Activated naive CD4-positive, alpha-beta T cell treated with anti-CD3 and anti-CD28 coated beads, Interleukin-2, amount 10 ng/mL, durations not matched to agents 7 days and 5 days (primary cell): Measurements from ENCODE around the gene DAO.
A peak's percentile ranks its signal among the peaks of the same experiment; 100 is the strongest.

Experiments used
- CTCF ChIA-PET: fragments of 350-600 bp; sonication (Branson Sonifier 250); formaldehyde crosslinking; loops from one replicate; lab custom pipeline; 2021; ENCODE audit warnings: antibody characterized with exemption; lab: Charles Lee
- DNase-seq: peaks from one replicate; pipeline ENCODE4 v3.0.0-alpha.2; 2020
- H3K27ac Mint-ChIP-seq: one replicate; pipeline ENCODE4 v1.8.0; 2021; ENCODE audit warnings: mild to moderate bottlenecking, moderate library complexity, mixed read lengths
- H3K27me3 Mint-ChIP-seq: one replicate; pipeline ENCODE4 v1.8.0; 2021; ENCODE audit warnings: mild to moderate bottlenecking, mixed read lengths
- H3K36me3 Mint-ChIP-seq: one replicate; pipeline ENCODE4 v1.8.0; 2021; ENCODE audit warnings: mixed read lengths
- H3K4me1 Mint-ChIP-seq: one replicate; pipeline ENCODE4 v1.8.0; 2021; ENCODE audit warnings: mixed read lengths
- H3K4me3 Mint-ChIP-seq: one replicate; pipeline ENCODE4 v1.8.0; 2021; ENCODE audit warnings: mild to moderate bottlenecking, moderate library complexity, mixed read lengths
- H3K9me3 Mint-ChIP-seq: one replicate; pipeline ENCODE4 v1.8.0; 2021; ENCODE audit warnings: mixed read lengths

Gene DAO

GRCh38 chr12:108875280-108875679 is 4.6 kb upstream of the DAO start:
- H3K4me3 Mint-ChIP-seq: no peak overlapping the region
- CTCF ChIA-PET: no interaction called here
- peaks cover 2% of the 10 kb centered on the region for H3K9me3 Mint-ChIP-seq
- no peak for DNase-seq
- no peak overlapping the region for H3K27ac Mint-ChIP-seq
- peaks cover 20% of the 10 kb centered on the region for H3K27me3 Mint-ChIP-seq
- H3K36me3 Mint-ChIP-seq: no peaks in the 10 kb centered on the region
- H3K4me1 Mint-ChIP-seq: peaks cover 13% of the 10 kb centered on the region

GRCh38 chr12:108875682-108876361 is 4.1 kb upstream of the DAO start:
- Mint-ChIP-seq H3K27me3 (peaks cover 20% of the 10 kb centered on the region), H3K4me3 (no peak overlapping the region), H3K9me3 (peaks cover 2% of the 10 kb centered on the region), H3K4me1 (peaks cover 13% of the 10 kb centered on the region), H3K27ac (no peak overlapping the region), H3K36me3 (no peaks in the 10 kb centered on the region)
- CTCF ChIA-PET: no interaction called here
- DNase-seq: no peak

GRCh38 chr12:108876550-108876949 is 3.3 kb upstream of the DAO start:
- Mint-ChIP-seq H3K4me3 (no peak overlapping the region), H3K36me3 (no peaks in the 10 kb centered on the region), H3K4me1 (peaks cover 10% of the 10 kb centered on the region), H3K27me3 (peaks cover 20% of the 10 kb centered on the region), H3K27ac (no peak overlapping the region), H3K9me3 (peaks cover 2% of the 10 kb centered on the region)
- CTCF ChIA-PET: no interaction called here
- no peak for DNase-seq

DNA sequence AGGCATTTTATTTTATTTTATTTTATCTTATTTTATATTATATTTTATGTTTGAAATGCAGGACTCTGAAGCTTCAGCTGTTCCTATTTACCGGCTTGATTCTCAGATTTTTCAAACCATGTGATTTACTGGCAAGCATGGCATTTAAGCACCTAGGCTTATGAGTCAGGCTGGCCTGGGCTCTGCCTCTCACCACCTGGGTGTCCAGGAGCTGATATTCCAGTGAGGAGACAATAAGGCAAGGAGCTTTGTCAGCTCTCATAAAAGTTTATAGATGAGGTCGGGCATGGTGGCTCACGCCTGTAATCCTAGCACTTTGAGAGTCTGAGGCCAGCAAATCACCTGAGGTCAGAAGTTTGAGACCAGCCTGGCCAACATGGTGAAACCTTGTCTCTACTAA is 2.1 kb downstream of the DAO start:
- DNase-seq: no peak
- no peaks in the 10 kb centered on the region for H3K9me3 Mint-ChIP-seq
- peaks cover 28% of the 10 kb centered on the region for H3K27me3 Mint-ChIP-seq
- H3K4me3 Mint-ChIP-seq: no peak overlapping the region
- no peaks in the 10 kb centered on the region for H3K4me1 Mint-ChIP-seq
- H3K36me3 Mint-ChIP-seq: no peaks in the 10 kb centered on the region
- CTCF ChIA-PET: interaction anchor here (0.7 to 1.6 kb wide), 3 partner anchors 69 to 264 kb away, joined by 3 to 4 read pairs (median 4); partner anchors contain the start of gene ALKBH2
- no peak overlapping the region for H3K27ac Mint-ChIP-seq

- H3K4me1 Mint-ChIP-seq: no peaks in the 10 kb centered on the region
- peak; percentile 79 for DNase-seq
- H3K4me3 Mint-ChIP-seq: no peak overlapping the region
- H3K36me3 Mint-ChIP-seq: no peaks in the 10 kb centered on the region
- no peak overlapping the region for H3K27ac Mint-ChIP-seq
- H3K27me3 Mint-ChIP-seq: peaks cover 20% of the 10 kb centered on the region
- H3K9me3 Mint-ChIP-seq: no peaks in the 10 kb centered on the region
- CTCF ChIA-PET: interaction anchor here (0.6 to 2.2 kb wide), 13 partner anchors 8 to 509 kb away, joined by 3 to 19 read pairs (median 4); partner anchors contain the start of genes ALKBH2 and USP30
Measured at GRCh38 chr12:108884116-108885012, 4.5 kb downstream of the DAO start.

DNA sequence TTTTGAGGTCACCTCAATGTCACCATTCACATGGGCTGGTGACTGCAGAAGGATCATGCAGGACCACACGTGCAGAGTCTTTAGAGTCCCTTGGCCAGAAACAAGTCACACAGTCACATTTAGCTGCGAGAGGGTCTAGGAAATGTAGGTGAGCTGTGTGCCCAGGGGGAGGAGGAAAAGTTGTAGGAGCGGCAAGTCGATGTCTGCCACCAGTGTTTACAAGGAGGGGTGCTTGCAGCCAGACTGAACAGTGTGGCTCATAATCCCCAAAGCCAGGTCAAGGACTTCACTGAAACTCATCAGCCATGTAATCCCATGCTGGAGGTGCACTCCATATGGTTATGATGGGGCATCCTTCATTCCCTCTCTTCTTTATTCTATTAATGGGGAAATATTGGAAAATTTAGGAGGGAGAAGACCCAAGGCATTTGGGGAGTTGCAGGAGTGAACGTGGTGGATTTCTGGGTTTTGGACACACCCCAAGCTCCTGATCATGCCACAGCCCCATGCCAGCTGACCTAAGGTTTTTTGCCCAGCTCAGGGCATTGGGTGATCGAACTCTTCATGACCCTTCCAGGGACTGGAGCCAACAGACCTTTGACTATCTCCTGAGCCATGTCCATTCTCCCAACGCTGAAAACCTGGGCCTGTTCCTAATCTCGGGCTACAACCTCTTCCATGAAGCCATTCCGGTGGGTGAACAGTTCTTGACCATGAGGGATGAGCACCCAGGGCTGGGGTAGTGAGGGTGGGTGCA is 7.2 kb downstream of the DAO start:
- DNase-seq: no peak
- CTCF ChIA-PET: interaction anchor here (1.5 kb wide), 1 partner anchor 63 kb away, joined by 4 read pairs; no protein-coding TSS in a partner anchor
- no peak overlapping the region for H3K4me3 Mint-ChIP-seq

GRCh38 chr12:108888031-108888430 is 8.1 kb downstream of the DAO start:
- peaks cover 2% of the 10 kb centered on the region for H3K9me3 Mint-ChIP-seq
- H3K4me3 Mint-ChIP-seq: no peak overlapping the region
- no peak overlapping the region for H3K27ac Mint-ChIP-seq
- H3K36me3 Mint-ChIP-seq: no peaks in the 10 kb centered on the region
- H3K27me3 Mint-ChIP-seq: peaks cover 10% of the 10 kb centered on the region
- no peaks in the 10 kb centered on the region for H3K4me1 Mint-ChIP-seq
- DNase-seq: no peak
- CTCF ChIA-PET: interaction anchor here (1.4 kb wide), 1 partner anchor 223 kb away, joined by 3 read pairs; no protein-coding TSS in a partner anchor

More for the DNA sequence above, 7.2 kb downstream of the DAO start:
- no peaks in the 10 kb centered on the region for H3K4me1 Mint-ChIP-seq
- H3K9me3 Mint-ChIP-seq: peaks cover 2% of the 10 kb centered on the region
- H3K36me3 Mint-ChIP-seq: no peaks in the 10 kb centered on the region
- no peak overlapping the region for H3K27ac Mint-ChIP-seq
- peaks cover 12% of the 10 kb centered on the region for H3K27me3 Mint-ChIP-seq

- Mint-ChIP-seq H3K4me3 (no peak overlapping the region), H3K36me3 (no peaks in the 10 kb centered on the region), H3K27ac (no peak overlapping the region), H3K9me3 (peaks cover 3% of the 10 kb centered on the region), H3K4me1 (no peaks in the 10 kb centered on the region), H3K27me3 (peaks cover 10% of the 10 kb centered on the region)
- peak; percentile 55 for DNase-seq
- CTCF ChIA-PET: interaction anchor here (0.9 kb wide), 2 partner anchors 21 to 67 kb away, joined by 3 read pairs; no protein-coding TSS in a partner anchor
Measured at GRCh38 chr12:108890208-108890607, 10.3 kb downstream of the DAO start.

- H3K4me3 Mint-ChIP-seq: no peak overlapping the region
- CTCF ChIA-PET: no interaction called here
- no peak overlapping the region for H3K27ac Mint-ChIP-seq
- H3K9me3 Mint-ChIP-seq: peaks cover 8% of the 10 kb centered on the region
- no peaks in the 10 kb centered on the region for H3K4me1 Mint-ChIP-seq
- no peaks in the 10 kb centered on the region for H3K36me3 Mint-ChIP-seq
- DNase-seq: no peak
- H3K27me3 Mint-ChIP-seq: peaks cover 14% of the 10 kb centered on the region
Measured at GRCh38 chr12:108895220-108895802, 15.4 kb downstream of the DAO start.

GRCh38 chr12:108896336-108896735 is 16.4 kb downstream of the DAO start:
- DNase-seq: no peak
- no peak overlapping the region for H3K27ac Mint-ChIP-seq
- no peak overlapping the region for H3K4me3 Mint-ChIP-seq
- H3K4me1 Mint-ChIP-seq: no peaks in the 10 kb centered on the region
- H3K36me3 Mint-ChIP-seq: no peaks in the 10 kb centered on the region
- H3K27me3 Mint-ChIP-seq: peaks cover 17% of the 10 kb centered on the region
- CTCF ChIA-PET: no interaction called here
- peaks cover 6% of the 10 kb centered on the region for H3K9me3 Mint-ChIP-seq

DNA sequence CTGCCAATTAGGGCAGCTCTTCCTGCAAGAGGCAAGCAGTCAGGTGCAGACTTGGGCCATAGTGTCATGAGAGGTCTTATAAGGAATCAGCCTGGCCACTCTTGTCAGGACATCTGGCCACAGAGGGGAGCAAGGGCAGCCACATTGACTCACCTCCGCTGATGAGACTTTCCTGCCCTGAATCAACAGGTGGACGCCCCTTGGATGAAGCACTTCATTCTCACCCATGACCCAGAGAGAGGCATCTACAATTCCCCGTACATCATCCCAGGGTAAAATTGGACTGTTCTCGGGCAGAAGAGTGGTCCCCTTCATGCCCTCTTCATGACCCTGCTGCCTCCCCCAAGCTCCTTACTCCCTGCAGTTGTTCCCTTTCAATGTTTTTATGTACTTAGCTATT is 16.9 kb downstream of the DAO start:
- no peak overlapping the region for H3K27ac Mint-ChIP-seq
- no peak for DNase-seq
- no peaks in the 10 kb centered on the region for H3K36me3 Mint-ChIP-seq
- H3K27me3 Mint-ChIP-seq: peaks cover 17% of the 10 kb centered on the region
- CTCF ChIA-PET: no interaction called here
- H3K9me3 Mint-ChIP-seq: peaks cover 6% of the 10 kb centered on the region
- no peaks in the 10 kb centered on the region for H3K4me1 Mint-ChIP-seq
- H3K4me3 Mint-ChIP-seq: no peak overlapping the region

DNA sequence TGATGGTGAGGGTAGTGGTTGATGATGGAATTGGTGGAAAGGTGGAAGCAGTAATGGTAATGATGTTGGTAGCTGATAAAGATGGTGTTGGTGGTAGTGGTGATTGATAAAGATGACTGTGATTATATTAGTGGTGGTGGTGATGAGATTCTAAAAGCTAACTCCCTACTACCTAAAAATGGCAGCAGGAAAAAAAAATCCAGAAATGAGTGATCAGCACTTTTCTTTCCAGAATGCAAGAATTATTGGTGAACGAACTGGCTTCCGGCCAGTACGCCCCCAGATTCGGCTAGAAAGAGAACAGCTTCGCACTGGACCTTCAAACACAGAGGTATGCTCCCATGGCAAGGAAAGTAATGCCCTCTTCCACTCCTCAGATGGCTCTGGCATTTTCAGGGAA is 19.3 kb downstream of the DAO start:
- CTCF ChIA-PET: no interaction called here
- no peak overlapping the region for H3K27ac Mint-ChIP-seq

DNA sequence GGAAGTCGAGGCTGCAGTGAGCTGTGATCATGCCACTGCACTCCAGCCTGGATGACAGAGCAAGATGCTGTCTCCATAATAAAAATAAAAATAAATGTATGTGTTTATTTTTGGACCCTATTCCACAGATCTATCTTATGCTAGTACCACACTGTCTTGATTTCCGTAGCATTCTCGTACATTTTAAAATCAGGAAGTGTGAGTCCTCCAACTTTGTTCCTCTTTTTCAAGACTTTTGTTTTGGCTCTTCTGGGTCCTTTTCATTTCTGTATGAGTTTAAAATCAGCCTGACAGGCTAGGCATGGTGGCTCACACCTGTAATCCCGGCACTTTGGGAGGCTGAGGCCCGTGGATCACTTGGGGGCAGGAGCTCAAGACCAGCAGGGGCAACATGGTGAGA is 25.8 kb downstream of the DAO start:
- H3K4me3 Mint-ChIP-seq: no peak overlapping the region

More for the DNA sequence above, 19.3 kb downstream of the DAO start:
- H3K36me3 Mint-ChIP-seq: no peaks in the 10 kb centered on the region
- H3K27me3 Mint-ChIP-seq: peaks cover 21% of the 10 kb centered on the region
- DNase-seq: no peak
- peaks cover 6% of the 10 kb centered on the region for H3K9me3 Mint-ChIP-seq
- no peaks in the 10 kb centered on the region for H3K4me1 Mint-ChIP-seq
- no peak overlapping the region for H3K4me3 Mint-ChIP-seq

More for the DNA sequence above, 25.8 kb downstream of the DAO start:
- Mint-ChIP-seq H3K27me3 (peaks cover 36% of the 10 kb centered on the region), H3K36me3 (no peaks in the 10 kb centered on the region), H3K9me3 (no peaks in the 10 kb centered on the region), H3K4me1 (no peaks in the 10 kb centered on the region), H3K27ac (no peak overlapping the region)
- no peak for DNase-seq
- CTCF ChIA-PET: no interaction called here
